Measurements from ENCODE around the gene DLG5. TPM values are rescaled to one million over a fixed set of nuclear protein-coding genes. Genes with fewer than 3 reads are reported as not detected.
A peak's percentile ranks its signal among the peaks of the same experiment; 100 is the strongest.

The DLG5 gene
- total and polyA plus RNA-seq, 9 of the 15 experiments (the other 6 are each of a cell fraction or from before 2014, with no cell fraction given), result 1.4 to 26.8 (median 11.2) TPM

GRCh38 chr10:77943121-77943901 lies 16.8 kb upstream of the DLG5 start:
- in situ Hi-C loops (cut with MboI) (no loop called here), intact Hi-C loops (cut with micrococcal nuclease) (no loop called here)
- Histone ChIP-seq H4K20me1 (replicated peaks; ENCODE audit: control insufficient read depth, insufficient read depth, low read length) (no peaks in the 10 kb centered on the region), H3K4me3 (no peak overlapping the region), H3K27me3 (ENCODE audit: control insufficient read depth in 2 of 2, insufficient read depth in 2 of 2, low read length in 2 of 2) (no peaks in the 10 kb centered on the region), H3K4me1 (replicated peaks in 1 of 2; ENCODE audit: control insufficient read depth in 2 of 2, insufficient read depth in 2 of 2, low read length in 2 of 2) (peaks cover 9 to 17% of the 10 kb centered on the region in 2 experiments; a peak in 4 of 5 replicates), H3K79me2 (ENCODE audit: control insufficient read depth, insufficient read depth, low read length) (no peaks in the 10 kb centered on the region), H3K9me3 (replicated peaks; ENCODE audit: control insufficient read depth, insufficient read depth, low read depth, low read length) (no peaks in the 10 kb centered on the region), H3K36me3 (ENCODE audit: control insufficient read depth, insufficient read depth, low read length) (no peaks in the 10 kb centered on the region), H2AFZ (ENCODE audit: low read depth, low read length) (peak overlapping the region; percentile 93), H3K27ac (ENCODE audit: extremely low read depth, low read depth, low read length) (peak overlapping the region; percentile 64; the same call in 2 of the 3 replicates), H3K9me1 (ENCODE audit: control insufficient read depth, insufficient read depth, low read length) (no peaks in the 10 kb centered on the region), H3K9ac (ENCODE audit: insufficient read depth in 1 of 2, low read depth in 2 of 2, low read length in 2 of 2) (peak overlapping the region in 1 of 2 experiments; percentile 66; a peak in 1 of 4 replicates), H3K4me2 (ENCODE audit: insufficient read depth, low read length) (peak overlapping the region; percentile 24)
- BruUV-seq (replicated peaks), result no TSS peak
- ATAC-seq, result peak; percentile 39
- ChIA-PET CTCF (ENCODE audit: low intra/inter-chr PET ratio) (interaction anchor here (0.7 kb wide), 1 partner anchor 227 kb away, joined by 6 read pairs; no protein-coding TSS in a partner anchor), POLR2A (interaction anchor here (0.6 to 1.2 kb wide), 4 partner anchors 9 to 43 kb away, joined by 3 read pairs; no protein-coding TSS in a partner anchor)
- DNase-seq (ENCODE audit: extremely low read depth in 1 of 4, low spot score in 3 of 4), result peak in 1 of 4 experiments; percentile 58
- FAIRE-seq, result no peak
- 53% methylated on average over 8 of the region's 8 CpGs for WGBS (ENCODE audit: insufficient coverage, low coverage, missing lambda C conversion rate)
- TF ChIP-seq ARID1B (IDR thresholded peaks at IDR 0.05) (peak; percentile 51), NR1H2 (CRISPR knock-in tag; IDR thresholded peaks at IDR 0.05) (no peak), CBFB (CRISPR knock-in tag; IDR thresholded peaks at IDR 0.05) (no peak), VEZF1 (CRISPR knock-in tag; IDR thresholded peaks at IDR 0.05) (0 out of 2 replicates have a peak, but pooled peaks have one; percentile 19), JUN (IDR thresholded peaks at IDR 0.05; ENCODE audit: borderline replicate concordance, low read depth, low read length) (peak; percentile 75; the same call in 1 of the 2 replicates), JUN (CRISPR knock-in tag; IDR thresholded peaks at IDR 0.05; ENCODE audit: borderline replicate concordance) (no peak), ZEB2 (IDR thresholded peaks at IDR 0.05) (no peak), ZNF384 (IDR thresholded peaks at IDR 0.05; ENCODE audit: low read depth, low read length) (0 out of 2 replicates have a peak, but pooled peaks have one; percentile 16), NCOA6 (IDR thresholded peaks at IDR 0.05) (peak; percentile 14; the same call in 1 of the 2 replicates), ESRRA (IDR thresholded peaks at IDR 0.05; ENCODE audit: borderline replicate concordance, low read depth) (no peak), ATF7 (IDR thresholded peaks at IDR 0.05) (peak; percentile 81; the same call in 1 of the 2 replicates), GTF2E2 (tag; IDR thresholded peaks at IDR 0.05) (no peak), KLF13 (tag; IDR thresholded peaks at IDR 0.05; ENCODE audit: borderline replicate concordance, low read depth) (no peak), LEF1 (IDR thresholded peaks at IDR 0.05) (peak; percentile 60), XRCC4 (IDR thresholded peaks at IDR 0.05; ENCODE audit: extremely low read depth, insufficient read depth, insufficient read length) (no peak)
